ENCODE data around the gene KRTAP12-1.

GRCh38 chr21:44656868-44657267 is 25.1 kb downstream of the KRTAP12-1 start:
- TF ChIP-seq, protein P1, sequence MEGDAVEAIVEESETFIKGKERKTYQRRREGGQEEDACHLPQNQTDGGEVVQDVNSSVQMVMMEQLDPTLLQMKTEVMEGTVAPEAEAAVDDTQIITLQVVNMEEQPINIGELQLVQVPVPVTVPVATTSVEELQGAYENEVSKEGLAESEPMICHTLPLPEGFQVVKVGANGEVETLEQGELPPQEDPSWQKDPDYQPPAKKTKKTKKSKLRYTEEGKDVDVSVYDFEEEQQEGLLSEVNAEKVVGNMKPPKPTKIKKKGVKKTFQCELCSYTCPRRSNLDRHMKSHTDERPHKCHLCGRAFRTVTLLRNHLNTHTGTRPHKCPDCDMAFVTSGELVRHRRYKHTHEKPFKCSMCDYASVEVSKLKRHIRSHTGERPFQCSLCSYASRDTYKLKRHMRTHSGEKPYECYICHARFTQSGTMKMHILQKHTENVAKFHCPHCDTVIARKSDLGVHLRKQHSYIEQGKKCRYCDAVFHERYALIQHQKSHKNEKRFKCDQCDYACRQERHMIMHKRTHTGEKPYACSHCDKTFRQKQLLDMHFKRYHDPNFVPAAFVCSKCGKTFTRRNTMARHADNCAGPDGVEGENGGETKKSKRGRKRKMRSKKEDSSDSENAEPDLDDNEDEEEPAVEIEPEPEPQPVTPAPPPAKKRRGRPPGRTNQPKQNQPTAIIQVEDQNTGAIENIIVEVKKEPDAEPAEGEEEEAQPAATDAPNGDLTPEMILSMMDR (IDR thresholded peaks at IDR 0.05; ENCODE audit: poor library complexity), result no peak
- TF ChIP-seq EZH2phosphoT487 (IDR thresholded peaks at IDR 0.05; ENCODE audit: low read depth, severe bottlenecking, unreplicated experiment), result no peak
- TF ChIP-seq EZH2 (IDR thresholded peaks at IDR 0.05; ENCODE audit: borderline replicate concordance), result no peak
